ENCODE results near the gene STK39. TPM values are rescaled to one million over a fixed set of nuclear protein-coding genes. Genes with fewer than 3 reads are reported as not detected.

The STK39 gene
- total RNA-seq, 1 donor from 2014 or later = 51.9 TPM

DNA sequence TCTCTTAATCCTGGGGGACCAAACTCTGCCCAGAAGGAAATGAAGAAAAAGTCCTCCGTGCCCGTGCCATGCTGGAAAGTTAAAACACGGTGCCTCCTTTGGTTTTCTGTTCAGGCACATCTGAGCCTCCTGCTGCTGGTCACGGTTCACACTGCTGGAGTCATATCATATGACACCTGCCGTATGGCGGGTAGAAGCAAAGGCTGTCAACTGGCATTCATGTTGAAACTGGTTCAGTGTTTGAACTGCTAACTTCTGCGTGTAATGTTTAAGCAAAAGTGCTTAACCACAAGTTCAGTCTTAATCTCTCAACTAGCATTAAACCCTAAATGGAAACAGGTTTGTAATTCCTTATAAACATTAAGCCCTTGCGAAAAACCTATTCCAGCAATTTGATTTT, 3.1 kb downstream of the STK39 start:
- intact Hi-C loops (cut with micrococcal nuclease) = loop anchor here (1.0 kb wide), 2 partner anchors 33 to 108 kb away; no protein-coding TSS in a partner anchor

DNA sequence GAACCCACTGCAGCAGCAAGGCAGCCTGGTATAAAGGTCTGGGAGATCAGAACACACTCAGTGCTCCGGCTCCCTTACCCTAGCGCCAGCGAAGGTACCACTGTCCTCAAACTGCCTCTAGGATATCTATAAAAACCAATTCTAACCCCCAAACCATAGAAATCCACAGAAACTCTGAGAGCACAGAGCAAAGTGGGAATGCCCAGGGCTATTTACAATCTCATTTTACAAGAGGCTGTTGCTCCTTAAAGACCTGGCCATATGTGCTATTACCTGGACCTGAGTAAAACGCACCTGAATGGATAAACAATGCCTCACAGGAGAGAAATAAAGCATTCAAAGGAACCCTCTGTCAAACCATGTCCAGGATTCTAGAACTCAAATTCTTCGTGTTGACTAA, 4.3 kb downstream of the STK39 start:
- intact Hi-C loops (cut with micrococcal nuclease) = no loop called here

DNA sequence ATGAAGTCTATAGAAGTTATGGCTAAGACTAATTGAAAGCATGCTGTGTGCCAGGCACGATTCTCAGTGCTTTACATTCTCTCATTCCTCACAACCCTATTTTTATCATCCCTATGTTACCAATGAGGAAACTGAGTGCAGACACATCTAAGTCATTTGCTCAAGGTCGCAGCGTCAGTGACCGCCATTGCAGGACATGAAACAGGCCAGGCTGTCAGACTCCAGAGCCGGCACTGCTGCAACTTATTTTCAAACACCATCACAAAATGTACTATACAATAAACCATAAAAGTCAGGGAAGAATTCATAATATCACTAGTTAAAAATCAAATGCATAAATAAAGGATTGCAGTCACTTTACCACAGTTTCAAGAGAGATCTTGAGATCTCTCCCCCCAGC, 5.6 kb downstream of the STK39 start:
- intact Hi-C loops (cut with micrococcal nuclease) = no loop called here

DNA sequence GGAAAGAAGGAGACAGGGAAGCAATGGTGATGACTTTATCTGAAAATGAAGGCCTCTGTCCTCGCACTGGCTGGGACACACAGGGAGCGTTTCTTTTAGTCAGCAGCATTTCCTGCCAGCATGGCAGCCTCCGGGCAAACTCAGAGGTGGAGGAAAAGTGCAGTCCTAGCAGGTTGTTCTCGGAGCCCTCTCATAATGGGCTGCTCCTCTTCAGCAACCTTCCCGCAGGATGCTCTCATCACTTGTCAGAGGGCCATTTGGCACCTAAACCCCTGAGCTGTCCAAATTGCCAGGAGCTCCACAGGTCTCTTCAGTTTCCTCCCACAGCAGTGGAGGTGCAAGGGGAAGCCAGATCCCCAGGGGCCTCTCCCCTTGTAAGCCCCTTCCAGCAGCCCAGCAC, 6.2 kb downstream of the STK39 start:
- intact Hi-C loops (cut with micrococcal nuclease) = no loop called here

DNA sequence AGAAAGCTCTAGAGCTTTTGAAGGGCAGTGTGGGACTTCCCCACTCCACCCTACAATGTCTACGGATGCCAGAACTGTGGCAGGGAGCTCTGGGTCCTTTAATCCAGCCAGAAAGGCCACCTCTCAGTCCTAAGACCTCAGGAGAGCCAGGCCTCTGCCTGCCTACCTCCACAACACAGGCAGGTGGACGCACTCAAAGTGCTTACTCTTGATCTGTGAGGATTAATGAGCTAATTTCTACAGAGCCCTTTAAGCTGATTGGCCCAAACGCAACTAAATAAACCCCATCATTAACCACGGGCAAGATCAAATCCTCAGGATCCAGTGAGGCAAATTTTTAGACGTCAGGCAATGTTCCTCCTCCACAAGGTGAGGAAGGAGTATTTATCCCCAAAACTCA, 8.1 kb downstream of the STK39 start:
- intact Hi-C loops (cut with micrococcal nuclease) = no loop called here

DNA sequence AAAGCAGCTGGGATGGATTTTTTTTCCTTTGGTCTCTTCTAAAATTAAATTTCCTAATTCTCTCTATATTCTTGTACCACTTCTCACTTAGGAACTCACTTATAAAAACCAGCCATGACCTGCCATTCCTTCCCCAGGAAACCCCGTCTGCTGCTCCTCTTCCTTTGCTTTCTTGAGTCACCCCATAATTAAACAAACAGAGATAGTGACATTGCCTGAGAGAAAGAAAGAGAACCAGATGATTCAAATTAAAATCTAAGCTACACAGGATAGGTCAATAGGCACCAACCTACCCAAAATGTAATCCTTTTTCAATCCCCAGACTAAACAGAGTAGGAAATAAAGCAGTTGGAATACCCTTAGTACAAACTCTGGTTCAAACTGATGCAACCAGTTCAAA, 9.7 kb downstream of the STK39 start:
- intact Hi-C loops (cut with micrococcal nuclease) = no loop called here

DNA sequence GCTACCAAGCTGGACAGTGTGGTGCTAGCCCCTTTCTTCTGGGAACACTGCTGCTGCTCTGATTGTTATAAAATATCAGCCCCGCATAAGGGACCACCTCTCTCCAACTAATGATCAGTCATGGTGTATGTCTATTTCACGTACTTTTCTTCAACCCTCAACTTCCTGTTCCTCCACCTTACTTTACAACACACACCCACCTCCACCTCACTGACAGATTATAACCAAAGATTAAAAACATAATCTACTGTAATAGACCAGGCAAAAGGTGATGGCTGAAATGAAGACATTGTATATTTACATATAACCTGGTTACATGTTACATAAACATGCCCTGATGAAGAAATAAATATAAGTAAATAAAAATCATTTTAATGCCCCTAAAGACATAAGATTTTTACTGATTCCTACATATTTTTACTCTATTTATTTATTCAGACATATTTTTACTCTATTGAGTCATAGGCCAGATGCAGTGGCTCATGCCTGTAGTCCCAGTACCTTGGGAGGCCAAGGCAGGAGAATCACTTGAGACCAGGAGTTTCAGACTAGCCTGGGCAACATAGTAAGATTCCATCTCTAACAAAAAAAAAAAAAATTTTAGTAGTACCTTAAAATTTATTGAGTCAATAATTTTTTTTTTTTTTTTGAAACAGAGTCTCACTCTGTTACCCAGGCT, 12.8 kb downstream of the STK39 start:
- intact Hi-C loops (cut with micrococcal nuclease) = loop anchor here (1.0 kb wide), 1 partner anchor 12 kb away; no protein-coding TSS in a partner anchor

DNA sequence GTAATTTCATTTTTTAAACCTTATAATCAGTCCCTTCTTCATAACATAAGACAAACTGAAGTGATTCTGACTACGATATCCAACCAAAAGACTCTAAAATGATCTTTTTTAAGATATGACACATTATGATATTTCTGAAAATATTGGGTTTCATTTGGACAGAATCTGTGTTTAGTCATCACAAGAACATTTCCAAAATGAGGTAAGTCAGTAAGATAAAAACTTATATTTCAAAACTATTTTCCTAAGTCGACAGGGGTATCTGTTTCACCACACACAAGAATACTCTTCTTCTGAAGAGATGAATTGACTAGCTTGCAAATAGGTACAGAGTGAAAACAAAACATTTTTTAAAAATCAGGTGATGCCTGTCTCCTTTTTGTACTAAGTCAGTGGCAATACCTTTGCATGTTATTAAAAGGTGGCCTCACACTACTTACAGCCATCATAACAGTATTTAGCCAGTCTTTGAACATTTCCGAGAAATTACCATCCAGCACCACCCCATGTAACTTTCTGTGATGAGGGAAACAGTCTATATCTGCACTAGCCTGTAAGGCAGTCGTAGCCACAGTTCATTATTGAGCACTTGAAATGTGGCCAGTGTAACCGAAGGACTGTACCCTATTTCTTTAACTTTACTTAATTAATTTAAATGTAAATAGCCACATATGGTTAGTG, 13.5 kb downstream of the STK39 start:
- intact Hi-C loops (cut with micrococcal nuclease) = loop anchor here (1.0 kb wide), 1 partner anchor 12 kb away; no protein-coding TSS in a partner anchor

DNA sequence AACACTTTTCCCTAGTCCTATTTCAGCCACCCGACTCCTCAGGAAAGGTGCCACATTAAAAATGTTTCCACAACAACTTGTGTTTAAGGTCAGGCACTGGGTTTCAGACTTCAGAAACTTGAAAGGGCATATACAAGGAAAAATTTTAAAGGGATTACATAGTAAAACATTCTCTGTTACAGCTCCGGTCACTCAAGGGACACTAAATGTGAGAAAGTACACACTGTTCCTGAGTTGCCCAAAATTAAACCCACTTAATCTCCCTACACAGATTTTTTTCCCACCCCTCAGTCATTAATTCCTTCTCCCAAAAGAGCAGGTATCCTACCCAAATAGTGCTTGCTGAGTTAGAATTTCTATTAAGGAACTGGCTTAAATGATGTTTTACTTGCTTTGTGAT, 14.2 kb downstream of the STK39 start:
- intact Hi-C loops (cut with micrococcal nuclease) = no loop called here

DNA sequence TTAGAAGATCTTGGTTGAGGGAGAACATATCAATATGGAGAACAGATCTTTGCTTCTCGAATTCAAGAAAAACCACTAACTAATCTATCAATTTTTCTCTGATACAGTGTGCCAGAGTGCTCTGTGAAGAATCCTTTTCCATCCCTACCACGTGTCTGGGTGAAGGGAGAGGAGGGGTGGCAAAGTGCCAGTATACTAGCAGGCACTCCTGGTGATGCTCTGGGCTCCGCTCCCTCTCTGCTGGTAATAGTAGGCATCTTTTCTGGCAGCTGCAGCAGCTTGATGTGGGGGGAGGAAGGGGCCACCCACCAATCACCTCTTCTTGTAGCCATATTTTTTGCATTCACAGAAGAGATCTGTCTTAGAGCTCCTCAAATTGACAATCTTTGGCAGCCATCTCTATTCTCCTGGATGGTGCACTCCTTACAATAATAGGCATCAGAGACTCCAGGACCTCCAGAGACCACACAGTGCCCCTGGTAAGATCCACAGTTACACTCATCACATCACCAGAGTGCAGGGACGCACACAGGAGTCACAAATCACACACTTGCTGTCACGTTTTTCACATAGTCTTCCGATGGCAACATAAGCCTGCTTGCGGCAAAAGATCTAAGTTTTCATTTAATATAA, 15.7 kb downstream of the STK39 start:
- intact Hi-C loops (cut with micrococcal nuclease) = no loop called here

DNA sequence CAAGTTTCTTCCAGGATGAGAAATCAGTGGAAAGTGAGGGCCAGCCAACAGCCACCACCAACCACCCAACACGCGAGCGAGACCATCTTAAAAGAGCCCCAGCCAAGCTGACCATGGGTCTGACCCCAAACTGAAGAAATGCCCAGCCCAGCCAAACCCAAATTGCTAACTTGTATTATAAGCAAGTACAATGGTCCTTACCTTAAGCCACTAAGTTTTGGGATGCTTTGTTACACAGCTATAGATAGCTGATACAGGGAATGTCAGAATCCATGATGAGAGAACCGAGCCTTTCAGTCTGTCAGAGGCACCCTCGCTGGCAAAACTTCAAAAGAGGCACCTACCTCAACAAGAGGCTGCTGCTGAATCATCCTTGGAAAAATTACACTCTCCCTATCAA, 17.0 kb downstream of the STK39 start:
- intact Hi-C loops (cut with micrococcal nuclease) = no loop called here

DNA sequence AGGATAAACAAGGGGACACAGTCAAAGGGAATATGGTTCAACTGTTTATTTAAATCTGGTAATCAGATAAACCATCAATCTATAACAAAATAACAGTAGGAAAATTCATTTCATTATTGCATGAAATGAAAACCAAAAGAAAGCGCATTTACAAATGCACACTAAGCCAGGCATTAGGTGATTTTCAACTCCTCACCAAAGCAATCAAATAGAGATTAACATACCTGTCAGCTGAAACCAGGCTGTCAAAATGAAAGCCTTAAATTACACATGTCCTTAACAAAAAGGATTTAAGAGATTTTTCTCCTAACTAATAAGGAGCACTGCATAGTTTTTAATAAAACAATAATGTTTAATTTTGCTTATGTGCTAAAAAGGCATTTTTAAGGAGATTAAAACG, 23.0 kb downstream of the STK39 start:
- intact Hi-C loops (cut with micrococcal nuclease) = loop anchor here (2.0 kb wide), 1 partner anchor 14 kb away; no protein-coding TSS in a partner anchor

DNA sequence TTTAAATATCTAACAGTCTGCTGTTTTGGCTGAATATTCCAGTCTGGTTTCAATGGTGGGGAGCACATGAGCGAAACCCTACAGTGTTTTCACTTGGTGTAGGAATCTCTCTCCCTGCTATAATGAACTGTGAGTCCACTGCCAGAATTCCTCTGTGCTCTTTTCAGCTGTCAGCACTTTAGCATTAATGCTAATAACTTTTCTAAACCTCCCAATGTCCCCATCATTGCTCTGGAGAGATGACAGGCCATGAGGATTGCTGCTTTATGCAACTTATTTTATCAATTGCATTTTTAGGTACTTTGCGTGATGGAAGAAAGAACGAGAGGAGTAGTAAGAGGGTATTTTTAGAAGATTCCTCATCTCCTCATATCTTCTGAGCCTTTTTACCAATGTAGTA, 25.3 kb downstream of the STK39 start:
- intact Hi-C loops (cut with micrococcal nuclease) = no loop called here

DNA sequence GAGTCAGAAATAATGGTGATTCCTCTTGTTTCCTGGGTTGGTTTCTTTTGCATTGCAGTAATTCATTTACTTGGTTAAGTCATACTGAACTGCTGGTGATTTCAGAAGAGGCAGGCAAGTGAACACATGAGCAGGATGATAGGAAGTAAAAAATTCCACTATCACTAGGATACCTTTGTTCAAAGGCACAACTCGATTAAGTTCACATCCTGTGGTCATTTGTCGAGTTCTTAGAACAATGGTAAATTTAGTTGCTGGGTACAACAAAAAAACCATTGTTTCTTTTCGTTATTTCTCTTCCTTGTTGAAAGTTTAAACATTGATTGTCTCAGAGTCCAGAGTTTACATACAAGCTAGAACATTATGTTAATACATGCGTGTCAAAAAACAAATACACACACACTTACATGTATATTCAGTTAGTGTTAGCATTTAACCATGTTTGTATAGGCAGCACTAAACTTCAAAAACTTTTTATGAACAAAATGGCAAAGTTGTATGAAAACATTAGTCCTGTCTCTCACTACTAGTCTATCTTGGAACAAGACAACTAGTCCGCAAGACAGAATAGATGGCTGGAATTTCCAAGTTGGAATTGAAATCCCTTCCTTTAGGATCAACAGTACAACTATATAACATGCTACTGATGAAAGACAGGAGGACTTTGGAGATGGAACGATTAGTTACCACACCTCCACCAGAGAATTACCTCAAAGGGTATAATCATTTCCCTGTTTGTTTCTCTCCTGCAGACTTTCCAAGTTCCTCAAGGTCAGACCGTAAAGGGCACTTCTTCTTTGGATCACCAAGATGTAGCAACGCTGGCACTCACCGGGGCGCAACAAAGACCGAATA, 26.2 kb downstream of the STK39 start:
- intact Hi-C loops (cut with micrococcal nuclease) = no loop called here

DNA sequence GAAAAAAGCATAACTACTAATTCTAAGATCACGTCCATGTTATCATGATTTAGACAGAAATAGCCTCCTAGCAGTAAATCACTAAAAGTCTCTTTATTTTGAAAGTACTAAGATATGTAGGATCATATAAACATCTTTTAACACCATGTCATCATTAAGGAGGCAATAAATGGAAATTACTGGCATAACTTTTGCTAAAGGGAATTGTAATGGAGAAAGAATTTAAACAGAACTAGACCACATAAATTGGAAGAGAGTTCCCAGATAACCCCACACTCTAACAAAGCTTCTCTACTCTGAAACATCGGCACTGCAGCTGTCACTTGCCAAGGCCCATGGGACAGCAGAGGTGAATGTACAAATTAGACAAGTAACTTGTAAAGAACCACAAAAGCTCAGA, 29.5 kb downstream of the STK39 start:
- intact Hi-C loops (cut with micrococcal nuclease) = no loop called here

DNA sequence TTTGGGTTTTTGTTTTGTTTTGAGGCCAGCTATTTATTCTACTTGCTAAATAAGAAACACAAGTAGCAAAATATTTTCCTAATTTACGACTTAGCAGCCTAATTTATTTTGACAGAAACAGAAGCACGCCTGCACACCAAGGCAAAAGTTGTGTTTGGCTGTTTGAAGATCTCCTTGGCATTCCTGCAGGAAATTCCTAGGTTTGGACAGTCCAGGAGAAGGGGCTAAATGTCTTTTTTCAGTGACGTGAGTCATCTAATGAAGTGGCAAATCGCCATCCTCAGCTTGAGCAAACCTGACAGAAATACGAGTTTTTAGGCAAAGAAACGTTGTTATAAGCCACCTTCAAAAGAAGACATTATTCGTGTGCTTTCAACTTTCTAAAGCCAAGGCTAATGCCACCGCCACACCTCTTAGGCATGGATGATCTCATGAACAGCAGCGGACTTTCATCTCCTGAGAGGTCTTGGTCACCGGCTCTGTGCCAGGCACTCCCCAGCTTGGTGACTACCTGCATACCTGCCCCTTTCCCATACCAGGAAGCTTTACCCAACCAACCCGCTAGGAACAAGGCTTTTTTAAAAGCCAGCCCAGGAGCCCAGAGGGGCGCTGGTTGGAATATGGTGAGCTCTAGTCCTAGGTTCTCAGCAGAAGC, 30.9 kb downstream of the STK39 start:
- intact Hi-C loops (cut with micrococcal nuclease) = no loop called here

DNA sequence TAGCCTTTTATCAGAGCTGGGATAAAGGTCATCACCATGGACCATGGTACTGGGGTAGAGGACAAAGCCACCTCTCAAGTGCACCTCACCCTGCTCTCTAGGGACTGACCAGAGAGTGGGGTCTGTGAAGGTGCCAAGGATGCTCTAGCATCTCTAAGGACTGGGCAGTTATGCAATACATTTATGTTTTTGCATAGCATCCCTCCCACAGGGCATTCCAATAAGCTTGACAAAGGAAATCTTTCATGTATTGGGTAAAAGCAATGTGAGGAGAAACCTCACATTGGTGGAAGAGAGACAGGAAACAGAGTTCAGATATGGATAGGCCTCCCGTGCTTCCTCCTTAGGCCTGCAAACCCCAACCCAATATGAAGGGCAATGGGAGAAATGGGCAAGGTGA, 31.6 kb downstream of the STK39 start:
- intact Hi-C loops (cut with micrococcal nuclease) = no loop called here

DNA sequence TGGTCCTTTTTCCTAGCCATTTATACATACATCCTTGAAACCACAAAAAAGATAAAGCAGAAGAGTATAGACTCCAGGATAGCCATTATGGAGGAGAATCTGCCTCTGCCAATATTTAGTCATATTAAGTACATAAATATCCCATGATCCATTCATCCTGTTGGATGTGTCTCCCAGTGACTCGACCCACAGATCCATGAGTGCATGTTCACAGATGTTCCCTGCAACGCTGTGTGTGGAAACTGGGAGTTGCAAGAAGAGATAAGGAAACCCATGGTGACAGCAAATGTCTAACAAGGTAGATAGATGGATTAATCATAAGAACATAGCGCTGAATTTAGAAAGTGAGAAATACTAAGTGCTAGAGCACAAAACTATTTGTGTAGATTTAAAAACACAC, 34.5 kb downstream of the STK39 start:
- intact Hi-C loops (cut with micrococcal nuclease) = no loop called here

DNA sequence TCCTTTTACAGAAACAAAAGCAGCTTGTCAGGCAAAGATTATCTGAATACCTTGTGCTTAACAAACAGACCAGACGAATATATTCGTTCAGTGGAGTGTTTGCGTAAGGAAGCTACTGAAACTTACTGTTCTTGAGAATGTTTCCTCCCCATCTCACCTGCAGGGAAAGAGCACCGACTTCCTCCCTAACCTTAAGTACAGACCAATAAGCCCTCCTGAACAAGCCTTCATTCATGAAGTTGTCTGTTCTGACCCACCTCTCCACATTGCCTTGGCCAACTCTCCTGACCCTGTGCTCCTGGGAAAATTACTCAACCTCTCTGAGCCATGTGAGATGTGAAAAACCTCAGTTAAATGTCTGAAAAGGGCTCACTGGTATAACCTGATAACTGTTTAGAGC, 35.2 kb downstream of the STK39 start:
- intact Hi-C loops (cut with micrococcal nuclease) = no loop called here

DNA sequence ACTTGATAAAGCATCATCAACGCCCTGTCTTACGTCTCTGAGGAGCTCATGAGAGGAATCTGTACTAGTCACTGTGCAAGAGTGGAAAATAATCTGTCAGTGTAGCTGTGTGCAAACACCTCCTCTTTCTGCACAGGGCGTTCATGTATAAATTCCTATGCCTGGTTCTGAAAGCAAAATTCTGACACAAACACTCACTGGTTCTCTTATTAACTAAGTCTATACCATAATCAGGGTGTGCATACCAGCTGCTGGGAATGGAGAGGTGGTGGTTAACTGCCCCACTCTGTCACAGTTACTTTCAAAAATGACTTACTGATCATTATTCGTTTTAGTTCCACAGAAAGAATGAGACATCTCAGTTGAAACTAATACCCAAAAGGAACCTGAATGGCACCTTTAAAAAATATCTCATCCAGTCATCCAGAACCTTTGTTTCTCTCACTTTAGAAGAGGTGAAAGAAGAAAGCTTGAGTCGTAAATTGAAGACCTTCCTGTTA, 35.7 kb downstream of the STK39 start:
- intact Hi-C loops (cut with micrococcal nuclease) = loop anchor here (1.0 to 2.0 kb wide), 4 partner anchors 13 to 45 kb away; no protein-coding TSS in a partner anchor
